ENCODE measurements around the gene DGKQ.

Gene DGKQ

DNA sequence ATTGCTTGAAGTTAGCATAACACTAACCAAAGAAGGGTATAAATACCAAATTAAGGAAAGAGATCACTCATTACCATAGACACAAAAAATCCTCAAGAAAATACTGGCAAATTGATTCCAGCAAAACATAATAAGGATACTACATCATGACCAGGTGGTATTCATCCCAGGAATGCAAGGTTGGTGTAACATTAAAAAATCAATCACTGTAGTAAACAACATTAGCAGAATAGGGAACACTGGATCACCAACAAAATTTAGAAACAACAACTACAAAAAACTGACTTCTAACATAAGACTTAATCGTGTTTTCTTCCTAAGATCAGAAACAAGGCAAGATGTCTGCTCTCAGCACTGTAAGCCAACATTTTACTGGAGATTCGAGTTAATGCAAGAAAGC lies 55.4 kb downstream of the DGKQ start:
- DNase-seq (ENCODE audit: low read depth, low spot score) = no peak
- TF ChIP-seq, protein P1, sequence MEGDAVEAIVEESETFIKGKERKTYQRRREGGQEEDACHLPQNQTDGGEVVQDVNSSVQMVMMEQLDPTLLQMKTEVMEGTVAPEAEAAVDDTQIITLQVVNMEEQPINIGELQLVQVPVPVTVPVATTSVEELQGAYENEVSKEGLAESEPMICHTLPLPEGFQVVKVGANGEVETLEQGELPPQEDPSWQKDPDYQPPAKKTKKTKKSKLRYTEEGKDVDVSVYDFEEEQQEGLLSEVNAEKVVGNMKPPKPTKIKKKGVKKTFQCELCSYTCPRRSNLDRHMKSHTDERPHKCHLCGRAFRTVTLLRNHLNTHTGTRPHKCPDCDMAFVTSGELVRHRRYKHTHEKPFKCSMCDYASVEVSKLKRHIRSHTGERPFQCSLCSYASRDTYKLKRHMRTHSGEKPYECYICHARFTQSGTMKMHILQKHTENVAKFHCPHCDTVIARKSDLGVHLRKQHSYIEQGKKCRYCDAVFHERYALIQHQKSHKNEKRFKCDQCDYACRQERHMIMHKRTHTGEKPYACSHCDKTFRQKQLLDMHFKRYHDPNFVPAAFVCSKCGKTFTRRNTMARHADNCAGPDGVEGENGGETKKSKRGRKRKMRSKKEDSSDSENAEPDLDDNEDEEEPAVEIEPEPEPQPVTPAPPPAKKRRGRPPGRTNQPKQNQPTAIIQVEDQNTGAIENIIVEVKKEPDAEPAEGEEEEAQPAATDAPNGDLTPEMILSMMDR (IDR thresholded peaks at IDR 0.05; ENCODE audit: low read depth, low read length) = no peak
- no peak overlapping the region for H3K4me3 ChIP-seq (ENCODE audit: low read depth, low read length)
- in situ Hi-C loops (cut with HindIII; ENCODE audit: low sequenced_read_pairs) = no loop called here

DNA sequence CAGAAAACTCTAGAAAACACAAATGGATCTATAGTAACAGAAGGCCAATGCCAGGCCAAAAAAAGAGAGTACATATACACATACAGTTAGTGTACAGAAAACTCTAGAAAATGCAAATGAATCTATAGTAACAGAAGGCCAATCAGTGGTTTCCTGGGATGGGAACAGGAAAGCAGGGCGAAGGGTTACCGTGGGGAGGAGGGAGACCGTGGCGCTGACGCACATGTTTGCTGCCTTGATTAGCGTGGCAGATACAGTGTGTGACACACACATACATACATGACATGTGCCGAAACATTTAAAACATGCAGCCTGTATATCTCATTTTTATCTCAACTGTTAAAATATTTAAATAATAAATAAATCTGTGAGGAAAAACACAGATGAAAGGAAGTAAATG lies 55.9 kb downstream of the DGKQ start:
- in situ Hi-C loops (cut with HindIII; ENCODE audit: low sequenced_read_pairs) = no loop called here
- no peak for DNase-seq (ENCODE audit: low read depth, low spot score)
- no peak overlapping the region for H3K4me3 ChIP-seq (ENCODE audit: low read depth, low read length)
- TF ChIP-seq, protein P1 (IDR thresholded peaks at IDR 0.05; ENCODE audit: low read depth, low read length) = no peak

DNA sequence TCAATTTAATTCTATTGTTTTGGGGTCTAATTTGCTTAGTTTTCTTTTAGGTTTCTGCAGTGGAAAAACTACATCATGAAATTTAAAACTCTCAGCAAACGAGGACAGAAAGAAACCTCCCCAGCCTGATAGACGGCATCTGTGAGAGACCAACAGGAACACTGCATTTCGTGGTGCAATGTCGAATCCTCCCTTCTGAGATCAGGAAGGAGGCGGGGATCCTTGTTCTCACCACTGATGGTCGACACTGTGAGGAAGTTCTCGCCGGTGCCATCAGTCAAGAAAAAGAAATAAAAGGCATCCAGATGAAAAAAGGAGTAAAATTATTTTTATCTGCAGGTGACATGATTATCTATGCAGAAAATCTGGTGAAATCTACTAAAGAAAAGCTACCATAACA lies 57.8 kb downstream of the DGKQ start:
- TF ChIP-seq, protein P1 (IDR thresholded peaks at IDR 0.05; ENCODE audit: low read depth, low read length) = no peak
- DNase-seq (ENCODE audit: low read depth, low spot score) = peak; percentile 18
- no peak overlapping the region for H3K4me3 ChIP-seq (ENCODE audit: low read depth, low read length)
- in situ Hi-C loops (cut with HindIII; ENCODE audit: low sequenced_read_pairs) = no loop called here

DNA sequence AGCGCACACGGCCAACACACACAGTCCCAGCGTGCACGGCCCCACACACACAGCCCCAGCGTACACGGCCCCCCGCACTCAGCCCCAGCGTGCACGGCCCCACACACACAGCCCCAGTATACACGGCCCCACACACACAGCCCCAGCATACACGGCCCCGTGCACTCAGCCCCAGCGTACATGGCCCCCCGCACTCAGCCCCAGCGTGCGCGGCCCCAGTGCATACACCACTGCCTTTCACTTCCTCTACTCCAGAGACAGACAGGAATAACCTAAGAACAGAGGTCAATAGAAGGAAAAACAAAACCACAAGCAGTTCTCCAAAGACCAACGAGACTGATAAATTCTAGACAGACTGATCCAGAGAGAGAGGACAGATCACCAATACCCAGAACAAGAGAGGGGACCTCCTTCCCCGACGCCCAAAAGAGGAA lies 58.3 kb downstream of the DGKQ start:
- in situ Hi-C loops (cut with HindIII; ENCODE audit: low sequenced_read_pairs) = no loop called here
- TF ChIP-seq, protein P1 (IDR thresholded peaks at IDR 0.05; ENCODE audit: low read depth, low read length) = no peak
- no peak overlapping the region for H3K4me3 ChIP-seq (ENCODE audit: low read depth, low read length)
- no peak for DNase-seq (ENCODE audit: low read depth, low spot score)

DNA sequence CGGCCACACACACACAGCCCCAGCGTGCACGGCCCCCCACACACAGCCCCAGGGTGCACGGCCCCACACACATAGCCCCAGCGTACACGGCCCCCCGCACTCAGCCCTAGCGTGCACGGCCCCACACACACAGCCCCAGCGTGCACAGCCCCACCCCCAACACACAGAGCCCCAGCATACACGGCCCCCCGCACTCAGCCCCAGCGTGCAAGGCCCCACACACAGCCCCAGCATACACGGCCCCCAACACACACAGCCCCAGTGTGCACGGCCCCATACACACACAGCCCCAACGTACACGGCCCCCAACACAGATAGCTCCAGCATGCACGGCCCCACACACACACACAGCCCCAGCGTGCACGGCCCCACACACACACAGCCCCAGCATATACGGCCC lies 58.8 kb downstream of the DGKQ start:
- DNase-seq (ENCODE audit: low read depth, low spot score) = no peak
- no peak overlapping the region for H3K4me3 ChIP-seq (ENCODE audit: low read depth, low read length)
- TF ChIP-seq, protein P1 (IDR thresholded peaks at IDR 0.05; ENCODE audit: low read depth, low read length) = no peak
- in situ Hi-C loops (cut with HindIII; ENCODE audit: low sequenced_read_pairs) = no loop called here

DNA sequence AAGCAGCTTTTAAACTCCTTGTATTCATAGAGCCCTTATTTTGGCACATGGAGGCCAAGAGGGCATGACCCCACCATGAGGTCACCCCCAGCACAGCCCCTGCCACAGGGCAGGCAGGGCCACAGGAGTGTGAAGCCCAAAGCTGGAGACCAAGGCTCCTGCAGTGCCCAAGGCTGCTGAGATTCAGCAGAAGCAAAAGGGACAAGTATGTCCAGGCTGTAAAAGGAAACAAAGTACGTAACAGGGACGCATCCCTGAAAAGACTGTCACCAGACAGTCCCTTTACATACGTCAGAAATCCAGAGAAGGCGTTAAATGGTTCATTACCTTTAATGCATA lies 60.1 kb downstream of the DGKQ start:
- no peak overlapping the region for H3K4me3 ChIP-seq (ENCODE audit: low read depth, low read length)
- no peak for DNase-seq (ENCODE audit: low read depth, low spot score)
- in situ Hi-C loops (cut with HindIII; ENCODE audit: low sequenced_read_pairs) = no loop called here
- TF ChIP-seq, protein P1 (IDR thresholded peaks at IDR 0.05; ENCODE audit: low read depth, low read length) = no peak
